Measurements from ENCODE around the gene DUSP7.

DNA sequence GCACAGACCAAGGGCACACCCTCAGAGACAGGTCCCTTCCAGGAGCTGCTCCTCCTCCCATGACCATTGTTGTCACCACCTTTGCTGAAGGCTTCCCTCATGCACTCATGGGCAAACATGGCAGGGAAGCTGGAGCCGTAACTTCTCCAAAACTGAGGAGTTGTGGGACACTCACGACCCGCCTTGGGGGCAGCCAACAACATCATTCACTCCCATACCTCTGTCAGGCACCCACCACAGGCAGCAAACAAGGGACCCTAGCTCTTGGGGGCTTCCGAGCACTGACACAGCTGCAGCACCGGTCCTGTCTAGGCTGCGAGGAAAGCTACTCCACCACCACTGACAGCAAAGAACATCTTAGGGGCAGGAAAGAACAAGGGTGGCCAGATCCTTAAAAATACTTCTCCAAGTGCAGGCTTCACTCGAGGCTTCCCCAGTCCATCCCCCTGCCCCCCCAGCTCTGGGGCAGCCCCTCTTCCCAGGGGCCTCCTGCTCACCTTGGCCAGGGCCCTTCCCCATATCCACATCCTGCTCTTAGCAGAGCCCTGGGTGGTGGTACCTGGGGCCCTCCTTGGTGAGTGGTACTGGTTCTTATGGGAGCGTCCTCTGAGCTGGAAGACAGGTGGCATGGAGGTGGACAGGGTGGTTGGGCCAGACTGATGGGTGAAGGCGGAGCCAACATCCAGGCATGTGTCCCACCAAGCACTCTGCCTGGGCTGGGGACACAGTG lies 28.0 kb upstream of the DUSP7 start:
- TF ChIP-seq SP1 (IDR thresholded peaks at IDR 0.05) (no peak), FOXA1 (IDR thresholded peaks at IDR 0.05) (no peak), CTBP1 (IDR thresholded peaks at IDR 0.05; ENCODE audit: borderline replicate concordance) (no peak), ELF4 (IDR thresholded peaks at IDR 0.05) (no peak), ARNT (IDR thresholded peaks at IDR 0.05) (no peak), NFRKB (IDR thresholded peaks at IDR 0.05) (no peak), BHLHE40 (IDR thresholded peaks at IDR 0.05; ENCODE audit: borderline replicate concordance) (no peak), SUZ12 (IDR thresholded peaks at IDR 0.05) (no peak), FOXM1 (IDR thresholded peaks at IDR 0.05; ENCODE audit: borderline replicate concordance) (no peak), FOXK2 (IDR thresholded peaks at IDR 0.05) (no peak), LEF1 (IDR thresholded peaks at IDR 0.05; ENCODE audit: borderline replicate concordance) (no peak), TARDBP (IDR thresholded peaks at IDR 0.05) (no peak)
- TF ChIP-seq, protein P1, sequence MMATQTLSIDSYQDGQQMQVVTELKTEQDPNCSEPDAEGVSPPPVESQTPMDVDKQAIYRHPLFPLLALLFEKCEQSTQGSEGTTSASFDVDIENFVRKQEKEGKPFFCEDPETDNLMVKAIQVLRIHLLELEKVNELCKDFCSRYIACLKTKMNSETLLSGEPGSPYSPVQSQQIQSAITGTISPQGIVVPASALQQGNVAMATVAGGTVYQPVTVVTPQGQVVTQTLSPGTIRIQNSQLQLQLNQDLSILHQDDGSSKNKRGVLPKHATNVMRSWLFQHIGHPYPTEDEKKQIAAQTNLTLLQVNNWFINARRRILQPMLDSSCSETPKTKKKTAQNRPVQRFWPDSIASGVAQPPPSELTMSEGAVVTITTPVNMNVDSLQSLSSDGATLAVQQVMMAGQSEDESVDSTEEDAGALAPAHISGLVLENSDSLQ (IDR thresholded peaks at IDR 0.05): no peak
